ENCODE measurements around the gene MECR. TPM values are rescaled to one million over a fixed set of nuclear protein-coding genes. Genes with fewer than 3 reads are reported as not detected.

Gene MECR
- total RNA-seq, 1 experiment from 2014 or later: 42.9 TPM

DNA sequence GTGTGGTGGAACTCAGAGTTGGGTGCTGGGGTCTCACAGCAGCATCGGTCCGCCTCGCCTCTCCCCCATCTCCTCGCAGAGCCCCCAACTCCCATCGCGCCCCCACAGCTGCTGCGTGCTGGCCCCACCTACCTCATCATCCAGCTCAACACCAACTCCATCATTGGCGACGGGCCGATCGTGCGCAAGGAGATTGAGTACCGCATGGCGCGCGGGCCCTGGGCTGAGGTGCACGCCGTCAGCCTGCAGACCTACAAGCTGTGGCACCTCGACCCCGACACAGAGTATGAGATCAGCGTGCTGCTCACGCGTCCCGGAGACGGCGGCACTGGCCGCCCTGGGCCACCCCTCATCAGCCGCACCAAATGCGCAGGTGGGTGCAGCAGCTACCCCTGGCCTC lies 29.8 kb upstream of the MECR start:
- Histone ChIP-seq H2AFZ (ENCODE audit: low read depth, low read length, poor library complexity, severe bottlenecking) (no peak overlapping the region), H3K27me3 (ENCODE audit: insufficient read depth, low read length) (no peaks in the 10 kb centered on the region), H4K20me1 (ENCODE audit: insufficient read depth) (no peaks in the 10 kb centered on the region), H3K4me1 (ENCODE audit: control insufficient read depth in 1 of 2, insufficient read depth in 2 of 2, low read length in 2 of 2) (peaks cover 24 to 32% of the 10 kb centered on the region in 2 experiments), H3K9ac (ENCODE audit: low read length) (no peak overlapping the region), H3K4me3 (replicated peaks in 1 of 2; ENCODE audit: low read depth in 1 of 2, low read length in 2 of 2) (no peak overlapping the region), H3K36me3 (ENCODE audit: control insufficient read depth in 1 of 2, insufficient read depth in 2 of 2, low read length in 2 of 2) (no peaks in the 10 kb centered on the region), H3K9me2 (ENCODE audit: insufficient read depth) (no peaks in the 10 kb centered on the region), H3K4me2 (ENCODE audit: low read length) (no peak overlapping the region), H3K9me3 (ENCODE audit: control insufficient read depth in 1 of 2, insufficient read depth in 1 of 2, low read depth in 1 of 2, low read length in 2 of 2) (no peaks in the 10 kb centered on the region), H3K79me2 (ENCODE audit: insufficient read depth, low read length) (no peaks in the 10 kb centered on the region), H3K27ac (ENCODE audit: low read depth, low read length) (no peak overlapping the region)
- ChIA-PET POLR2A (no interaction called here), CTCF (no interaction called here), RAD21 (ENCODE audit: low non-redundant PET in 1 of 2, low total read pairs in 2 of 2, uncharacterized antibody in 2 of 2, unreplicated experiment in 2 of 2) (no interaction called here)
- intact Hi-C loops (cut with micrococcal nuclease): no loop called here
- DNase-seq (ENCODE audit: low read depth, low spot score) (no peak), ATAC-seq (no peak)
- BruUV-seq (replicated peaks): no TSS peak
- TF ChIP-seq ELF1 (IDR thresholded peaks at IDR 0.05; ENCODE audit: borderline replicate concordance, low read depth) (no peak), EZH2phosphoT487 (IDR thresholded peaks at IDR 0.05; ENCODE audit: borderline replicate concordance) (no peak), ZBTB33 (IDR thresholded peaks at IDR 0.05; ENCODE audit: extremely low read depth, insufficient replicate concordance, low read length) (no peak), POLR2A (IDR thresholded peaks at IDR 0.05; ENCODE audit: borderline replicate concordance, extremely low read depth, insufficient read depth, insufficient read length) (no peak), FOSL1 (IDR thresholded peaks at IDR 0.05; ENCODE audit: low read depth) (no peak), SRF (IDR thresholded peaks at IDR 0.05; ENCODE audit: low read depth) (no peak), SIN3A (IDR thresholded peaks at IDR 0.05; ENCODE audit: low read depth) (no peak), CEBPB (IDR thresholded peaks at IDR 0.05; ENCODE audit: low read depth) (no peak), EZH2 (IDR thresholded peaks at IDR 0.05) (no peak), SP1 (IDR thresholded peaks at IDR 0.05; ENCODE audit: low read depth) (no peak), TCF7L2 (IDR thresholded peaks at IDR 0.05; ENCODE audit: borderline replicate concordance, extremely low read depth, insufficient read depth, insufficient read length) (no peak), ZFX (IDR thresholded peaks at IDR 0.05) (no peak), ZNF274 (IDR thresholded peaks at IDR 0.05; ENCODE audit: low read depth, low read length) (no peak), EGR1 (IDR thresholded peaks at IDR 0.05; ENCODE audit: low read depth) (no peak), YY1 (IDR thresholded peaks at IDR 0.05; ENCODE audit: extremely low read depth, insufficient replicate concordance, low read depth, low read length) (no peak), JUND (IDR thresholded peaks at IDR 0.05) (no peak), ATF3 (IDR thresholded peaks at IDR 0.05) (no peak)
- TF ChIP-seq, protein P1, sequence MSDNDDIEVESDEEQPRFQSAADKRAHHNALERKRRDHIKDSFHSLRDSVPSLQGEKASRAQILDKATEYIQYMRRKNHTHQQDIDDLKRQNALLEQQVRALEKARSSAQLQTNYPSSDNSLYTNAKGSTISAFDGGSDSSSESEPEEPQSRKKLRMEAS (IDR thresholded peaks at IDR 0.05): no peak
- TF ChIP-seq, protein P2, sequence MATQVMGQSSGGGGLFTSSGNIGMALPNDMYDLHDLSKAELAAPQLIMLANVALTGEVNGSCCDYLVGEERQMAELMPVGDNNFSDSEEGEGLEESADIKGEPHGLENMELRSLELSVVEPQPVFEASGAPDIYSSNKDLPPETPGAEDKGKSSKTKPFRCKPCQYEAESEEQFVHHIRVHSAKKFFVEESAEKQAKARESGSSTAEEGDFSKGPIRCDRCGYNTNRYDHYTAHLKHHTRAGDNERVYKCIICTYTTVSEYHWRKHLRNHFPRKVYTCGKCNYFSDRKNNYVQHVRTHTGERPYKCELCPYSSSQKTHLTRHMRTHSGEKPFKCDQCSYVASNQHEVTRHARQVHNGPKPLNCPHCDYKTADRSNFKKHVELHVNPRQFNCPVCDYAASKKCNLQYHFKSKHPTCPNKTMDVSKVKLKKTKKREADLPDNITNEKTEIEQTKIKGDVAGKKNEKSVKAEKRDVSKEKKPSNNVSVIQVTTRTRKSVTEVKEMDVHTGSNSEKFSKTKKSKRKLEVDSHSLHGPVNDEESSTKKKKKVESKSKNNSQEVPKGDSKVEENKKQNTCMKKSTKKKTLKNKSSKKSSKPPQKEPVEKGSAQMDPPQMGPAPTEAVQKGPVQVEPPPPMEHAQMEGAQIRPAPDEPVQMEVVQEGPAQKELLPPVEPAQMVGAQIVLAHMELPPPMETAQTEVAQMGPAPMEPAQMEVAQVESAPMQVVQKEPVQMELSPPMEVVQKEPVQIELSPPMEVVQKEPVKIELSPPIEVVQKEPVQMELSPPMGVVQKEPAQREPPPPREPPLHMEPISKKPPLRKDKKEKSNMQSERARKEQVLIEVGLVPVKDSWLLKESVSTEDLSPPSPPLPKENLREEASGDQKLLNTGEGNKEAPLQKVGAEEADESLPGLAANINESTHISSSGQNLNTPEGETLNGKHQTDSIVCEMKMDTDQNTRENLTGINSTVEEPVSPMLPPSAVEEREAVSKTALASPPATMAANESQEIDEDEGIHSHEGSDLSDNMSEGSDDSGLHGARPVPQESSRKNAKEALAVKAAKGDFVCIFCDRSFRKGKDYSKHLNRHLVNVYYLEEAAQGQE (IDR thresholded peaks at IDR 0.05; ENCODE audit: low read depth): no peak
